HEK293 (cell line): ENCODE measurements around the gene ARMC10.

Source experiments
- CTCF ChIA-PET: fragments of 350-600 bp; formaldehyde crosslinking; extraction: SDS; loops from one replicate; lab custom pipeline; 2021; ENCODE audit warnings: antibody characterized with exemption; lab: Yijun Ruan, JAX
- POLR2A ChIA-PET: fragments of 300-600 bp; formaldehyde crosslinking; extraction: SDS; loops from one replicate; lab custom pipeline; 2020; ENCODE audit warnings: antibody characterized with exemption, inconsistent platforms; lab: Yijun Ruan, JAX
- H3K27ac ChIP-seq: fragments of 200-500 bp; sonication (Bioruptor generic); 2 replicates; pipeline ENCODE4 v1.5.1; 2014; ENCODE audit warnings: low read depth, low read length, control low read depth, inconsistent platforms; ENCODE audit errors: extremely low read depth
- H3K36me3 ChIP-seq, 2 experiments: fragments of 200-500 bp in 1 of 2; sonication (Bioruptor generic) in 1 of 2; 1 replicate in 1 of 2; 2 replicates in 1 of 2; pipeline ENCODE4 v1.5.1; 2014 to 2017; ENCODE audit warnings: inconsistent platforms in 2 of 2, low read length in 2 of 2; ENCODE audit not compliant: control insufficient read depth in 2 of 2, insufficient read depth in 1 of 2
- H3K4me1 ChIP-seq: fragments of 200-500 bp; sonication (Bioruptor generic); 2 replicates; pipeline ENCODE4 v1.5.1; 2014; ENCODE audit warnings: mild to moderate bottlenecking, low read length, inconsistent platforms; ENCODE audit not compliant: control insufficient read depth, insufficient read depth
- H3K4me3 ChIP-seq: 2 replicates; pipeline ENCODE4 v1.5.1; 2011; ENCODE audit warnings: low read depth, mild to moderate bottlenecking, control low read depth, low read length, moderate library complexity
- H3K9me3 ChIP-seq: fragments of 200-500 bp; sonication (Bioruptor generic); 2 replicates; pipeline ENCODE4 v1.5.1; 2014; ENCODE audit warnings: low read depth, low read length, inconsistent platforms; ENCODE audit not compliant: control insufficient read depth, insufficient read depth
- YY1 ChIP-seq: fragments of 450-650 bp; formaldehyde crosslinking; IDR thresholded peaks from 2 replicates; pipeline ENCODE4 v1.5.1; 2018; ENCODE audit warnings: missing biosample characterization, missing genetic modification characterization
- ZNF266 ChIP-seq: fragments of 450-650 bp; formaldehyde crosslinking; IDR thresholded peaks from 2 replicates; pipeline ENCODE4 v1.5.1; 2016; ENCODE audit warnings: missing biosample characterization, missing genetic modification characterization, low read depth
- ZNF37A ChIP-seq: fragments of 450-650 bp; IDR thresholded peaks from 2 replicates; pipeline ENCODE4 v1.5.1; 2018; ENCODE audit warnings: missing biosample characterization, missing genetic modification characterization
- ZNF404 ChIP-seq: fragments of 450-650 bp; formaldehyde crosslinking; IDR thresholded peaks from 2 replicates; pipeline ENCODE4 v1.5.1; 2017; ENCODE audit warnings: missing biosample characterization, missing genetic modification characterization
- ZNF423 ChIP-seq: fragments of 450-650 bp; formaldehyde crosslinking; IDR thresholded peaks from 2 replicates; pipeline ENCODE4 v1.5.1; 2016; ENCODE audit warnings: missing biosample characterization, missing genetic modification characterization
- ZNF558 ChIP-seq: fragments of 450-650 bp; formaldehyde crosslinking; IDR thresholded peaks from 2 replicates; pipeline ENCODE4 v1.5.1; 2016; ENCODE audit warnings: missing biosample characterization, missing genetic modification characterization
- ZNF560 ChIP-seq: fragments of 450-650 bp; formaldehyde crosslinking; IDR thresholded peaks from 2 replicates; pipeline ENCODE4 v1.5.1; 2017; ENCODE audit warnings: missing biosample characterization, missing genetic modification characterization, borderline replicate concordance
- ZNF571 ChIP-seq: fragments of 450-650 bp; formaldehyde crosslinking; IDR thresholded peaks from 2 replicates; pipeline ENCODE4 v1.5.0; 2017; ENCODE audit warnings: missing biosample characterization, missing genetic modification characterization
- ZNF600 ChIP-seq: fragments of 450-650 bp; formaldehyde crosslinking; IDR thresholded peaks from 2 replicates; pipeline ENCODE4 v1.5.1; 2016; ENCODE audit warnings: missing biosample characterization, missing genetic modification characterization
- ZNF677 ChIP-seq: fragments of 450-650 bp; IDR thresholded peaks from 2 replicates; pipeline ENCODE4 v1.5.0; 2018; ENCODE audit warnings: missing biosample characterization, mild to moderate bottlenecking, missing genetic modification characterization, moderate library complexity
- ZNF777 ChIP-seq: fragments of 450-650 bp; formaldehyde crosslinking; IDR thresholded peaks from 2 replicates; pipeline ENCODE4 v1.5.1; 2017; ENCODE audit warnings: missing biosample characterization, missing genetic modification characterization, borderline replicate concordance
- ZSCAN16 ChIP-seq: fragments of 450-650 bp; formaldehyde crosslinking; IDR thresholded peaks from 2 replicates; pipeline ENCODE4 v1.5.1; 2016; ENCODE audit warnings: missing biosample characterization, missing genetic modification characterization
- TF ChIP-seq, protein P1 (sequence below): fragments of 450-650 bp; IDR thresholded peaks from 2 replicates; pipeline ENCODE4 v1.5.1; 2018; ENCODE audit warnings: missing biosample characterization, mild to moderate bottlenecking, missing genetic modification characterization
- TF ChIP-seq, protein P2 (sequence below): fragments of 450-650 bp; formaldehyde crosslinking; IDR thresholded peaks from 2 replicates; pipeline ENCODE4 v1.5.1; 2016; ENCODE audit warnings: missing biosample characterization, missing genetic modification characterization
- TF ChIP-seq, protein P3 (sequence below): fragments of 450-650 bp; formaldehyde crosslinking; IDR thresholded peaks from 2 replicates; pipeline ENCODE4 v1.5.1; 2016; ENCODE audit warnings: missing biosample characterization, missing genetic modification characterization
- TF ChIP-seq, protein P4 (sequence below): fragments of 450-650 bp; formaldehyde crosslinking; IDR thresholded peaks from 2 replicates; pipeline ENCODE4 v1.5.1; 2016; ENCODE audit warnings: missing biosample characterization, missing genetic modification characterization, borderline replicate concordance
- TF ChIP-seq, protein P5 (sequence below): fragments of 450-650 bp; formaldehyde crosslinking; IDR thresholded peaks from 2 replicates; pipeline ENCODE4 v1.5.1; 2016; ENCODE audit warnings: missing biosample characterization, missing genetic modification characterization, borderline replicate concordance

The ARMC10 gene

DNA sequence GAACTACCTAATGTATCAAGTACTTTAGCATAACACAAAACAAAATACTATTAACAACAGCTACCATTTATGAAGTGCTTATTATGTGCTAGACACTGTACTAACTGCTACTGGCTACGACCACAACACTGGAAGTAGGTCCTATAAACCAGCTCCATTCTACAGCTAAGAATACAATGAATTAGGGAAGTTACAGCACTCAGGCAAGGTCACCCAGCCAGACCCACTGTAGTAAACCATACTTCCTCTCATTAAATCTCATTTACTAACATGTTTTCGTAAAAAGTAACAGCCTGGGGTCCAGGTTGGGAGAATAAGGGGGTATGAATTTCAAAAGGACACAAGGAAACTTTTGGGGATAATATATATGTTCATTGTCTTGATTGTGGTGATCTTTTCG is 48.6 kb downstream of the ARMC10 start:
- ChIA-PET POLR2A (no interaction called here), CTCF (no interaction called here)
- no peak overlapping the region for H3K27ac ChIP-seq
- TF ChIP-seq, protein P1, sequence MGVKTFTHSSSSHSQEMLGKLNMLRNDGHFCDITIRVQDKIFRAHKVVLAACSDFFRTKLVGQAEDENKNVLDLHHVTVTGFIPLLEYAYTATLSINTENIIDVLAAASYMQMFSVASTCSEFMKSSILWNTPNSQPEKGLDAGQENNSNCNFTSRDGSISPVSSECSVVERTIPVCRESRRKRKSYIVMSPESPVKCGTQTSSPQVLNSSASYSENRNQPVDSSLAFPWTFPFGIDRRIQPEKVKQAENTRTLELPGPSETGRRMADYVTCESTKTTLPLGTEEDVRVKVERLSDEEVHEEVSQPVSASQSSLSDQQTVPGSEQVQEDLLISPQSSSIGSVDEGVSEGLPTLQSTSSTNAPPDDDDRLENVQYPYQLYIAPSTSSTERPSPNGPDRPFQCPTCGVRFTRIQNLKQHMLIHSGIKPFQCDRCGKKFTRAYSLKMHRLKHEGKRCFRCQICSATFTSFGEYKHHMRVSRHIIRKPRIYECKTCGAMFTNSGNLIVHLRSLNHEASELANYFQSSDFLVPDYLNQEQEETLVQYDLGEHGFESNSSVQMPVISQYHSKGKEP = no peak
- TF ChIP-seq ZNF404 (tag by site-specific recombination) = no peak
- no peak for TF ChIP-seq ZNF37A (tag by site-specific recombination)
- no peak for TF ChIP-seq ZNF777 (tag by site-specific recombination)
- no peak for TF ChIP-seq ZSCAN16
- no peak for TF ChIP-seq ZNF600 (tag by site-specific recombination)
- TF ChIP-seq, protein P2, sequence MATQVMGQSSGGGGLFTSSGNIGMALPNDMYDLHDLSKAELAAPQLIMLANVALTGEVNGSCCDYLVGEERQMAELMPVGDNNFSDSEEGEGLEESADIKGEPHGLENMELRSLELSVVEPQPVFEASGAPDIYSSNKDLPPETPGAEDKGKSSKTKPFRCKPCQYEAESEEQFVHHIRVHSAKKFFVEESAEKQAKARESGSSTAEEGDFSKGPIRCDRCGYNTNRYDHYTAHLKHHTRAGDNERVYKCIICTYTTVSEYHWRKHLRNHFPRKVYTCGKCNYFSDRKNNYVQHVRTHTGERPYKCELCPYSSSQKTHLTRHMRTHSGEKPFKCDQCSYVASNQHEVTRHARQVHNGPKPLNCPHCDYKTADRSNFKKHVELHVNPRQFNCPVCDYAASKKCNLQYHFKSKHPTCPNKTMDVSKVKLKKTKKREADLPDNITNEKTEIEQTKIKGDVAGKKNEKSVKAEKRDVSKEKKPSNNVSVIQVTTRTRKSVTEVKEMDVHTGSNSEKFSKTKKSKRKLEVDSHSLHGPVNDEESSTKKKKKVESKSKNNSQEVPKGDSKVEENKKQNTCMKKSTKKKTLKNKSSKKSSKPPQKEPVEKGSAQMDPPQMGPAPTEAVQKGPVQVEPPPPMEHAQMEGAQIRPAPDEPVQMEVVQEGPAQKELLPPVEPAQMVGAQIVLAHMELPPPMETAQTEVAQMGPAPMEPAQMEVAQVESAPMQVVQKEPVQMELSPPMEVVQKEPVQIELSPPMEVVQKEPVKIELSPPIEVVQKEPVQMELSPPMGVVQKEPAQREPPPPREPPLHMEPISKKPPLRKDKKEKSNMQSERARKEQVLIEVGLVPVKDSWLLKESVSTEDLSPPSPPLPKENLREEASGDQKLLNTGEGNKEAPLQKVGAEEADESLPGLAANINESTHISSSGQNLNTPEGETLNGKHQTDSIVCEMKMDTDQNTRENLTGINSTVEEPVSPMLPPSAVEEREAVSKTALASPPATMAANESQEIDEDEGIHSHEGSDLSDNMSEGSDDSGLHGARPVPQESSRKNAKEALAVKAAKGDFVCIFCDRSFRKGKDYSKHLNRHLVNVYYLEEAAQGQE = no peak
- TF ChIP-seq, protein P3, sequence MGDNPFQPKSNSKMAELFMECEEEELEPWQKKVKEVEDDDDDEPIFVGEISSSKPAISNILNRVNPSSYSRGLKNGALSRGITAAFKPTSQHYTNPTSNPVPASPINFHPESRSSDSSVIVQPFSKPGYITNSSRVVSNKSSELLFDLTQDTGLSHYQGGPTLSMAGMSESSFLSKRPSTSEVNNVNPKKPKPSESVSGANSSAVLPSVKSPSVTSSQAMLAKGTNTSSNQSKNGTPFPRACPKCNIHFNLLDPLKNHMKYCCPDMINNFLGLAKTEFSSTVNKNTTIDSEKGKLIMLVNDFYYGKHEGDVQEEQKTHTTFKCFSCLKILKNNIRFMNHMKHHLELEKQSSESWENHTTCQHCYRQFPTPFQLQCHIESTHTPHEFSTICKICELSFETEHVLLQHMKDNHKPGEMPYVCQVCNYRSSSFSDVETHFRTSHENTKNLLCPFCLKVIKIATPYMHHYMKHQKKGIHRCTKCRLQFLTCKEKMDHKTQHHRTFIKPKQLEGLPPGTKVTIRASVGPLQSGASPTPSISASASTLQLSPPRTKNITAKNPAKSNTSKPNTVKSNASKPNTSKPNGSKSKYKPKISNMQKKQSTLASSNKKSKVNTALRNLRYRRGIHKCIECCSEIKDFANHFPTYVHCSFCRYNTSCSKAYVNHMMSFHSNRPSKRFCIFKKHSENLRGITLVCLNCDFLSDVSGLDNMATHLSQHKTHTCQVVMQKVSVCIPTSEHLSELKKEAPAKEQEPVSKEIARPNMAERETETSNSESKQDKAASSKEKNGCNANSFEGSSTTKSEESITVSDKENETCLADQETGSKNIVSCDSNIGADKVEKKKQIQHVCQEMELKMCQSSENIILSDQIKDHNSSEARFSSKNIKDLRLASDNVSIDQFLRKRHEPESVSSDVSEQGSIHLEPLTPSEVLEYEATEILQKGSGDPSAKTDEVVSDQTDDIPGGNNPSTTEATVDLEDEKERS (tag by site-specific recombination) = no peak
- no peak for TF ChIP-seq ZNF558 (tag by site-specific recombination)
- no peaks in the 10 kb centered on the region for H3K9me3 ChIP-seq
- no peak overlapping the region for H3K4me3 ChIP-seq
- no peaks in the 10 kb centered on the region for H3K4me1 ChIP-seq
- peaks cover 13 to 22% of the 10 kb centered on the region in 2 experiments for H3K36me3 ChIP-seq

DNA sequence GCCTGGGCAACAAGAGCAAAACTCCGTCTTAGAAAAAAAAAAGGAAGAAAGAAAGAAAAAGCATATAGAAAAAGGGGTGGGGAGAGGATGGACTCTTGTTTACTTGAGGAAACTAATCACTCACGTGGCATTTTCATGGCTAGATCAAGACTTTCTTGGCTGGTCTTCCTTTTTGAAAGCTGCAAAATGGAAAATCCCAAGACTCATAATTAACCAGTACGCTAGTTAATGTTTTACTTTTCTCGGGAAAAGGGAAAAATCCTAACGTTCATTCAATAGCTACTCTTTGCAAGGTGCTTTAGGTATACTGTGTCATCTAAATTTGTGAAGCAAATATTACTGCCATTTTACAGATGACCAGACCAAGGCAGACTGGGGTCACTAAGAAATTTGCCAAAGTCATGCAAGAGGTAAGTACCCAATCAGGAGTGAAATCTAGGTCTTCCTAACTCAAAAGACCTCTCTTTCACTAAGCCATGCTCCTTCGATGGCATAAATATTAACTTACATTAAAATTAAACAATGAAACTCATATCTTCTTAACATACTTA is 49.6 kb downstream of the ARMC10 start:
- POLR2A ChIA-PET = no interaction called here
- H3K4me1 ChIP-seq = no peaks in the 10 kb centered on the region
- H3K36me3 ChIP-seq = peaks cover 13 to 21% of the 10 kb centered on the region in 2 experiments
- CTCF ChIA-PET = no interaction called here
- H3K27ac ChIP-seq = no peak overlapping the region
- H3K9me3 ChIP-seq = no peaks in the 10 kb centered on the region
- H3K4me3 ChIP-seq = no peak overlapping the region
- no peak for TF ChIP-seq ZNF558 (tag by site-specific recombination)
- TF ChIP-seq, protein P4, sequence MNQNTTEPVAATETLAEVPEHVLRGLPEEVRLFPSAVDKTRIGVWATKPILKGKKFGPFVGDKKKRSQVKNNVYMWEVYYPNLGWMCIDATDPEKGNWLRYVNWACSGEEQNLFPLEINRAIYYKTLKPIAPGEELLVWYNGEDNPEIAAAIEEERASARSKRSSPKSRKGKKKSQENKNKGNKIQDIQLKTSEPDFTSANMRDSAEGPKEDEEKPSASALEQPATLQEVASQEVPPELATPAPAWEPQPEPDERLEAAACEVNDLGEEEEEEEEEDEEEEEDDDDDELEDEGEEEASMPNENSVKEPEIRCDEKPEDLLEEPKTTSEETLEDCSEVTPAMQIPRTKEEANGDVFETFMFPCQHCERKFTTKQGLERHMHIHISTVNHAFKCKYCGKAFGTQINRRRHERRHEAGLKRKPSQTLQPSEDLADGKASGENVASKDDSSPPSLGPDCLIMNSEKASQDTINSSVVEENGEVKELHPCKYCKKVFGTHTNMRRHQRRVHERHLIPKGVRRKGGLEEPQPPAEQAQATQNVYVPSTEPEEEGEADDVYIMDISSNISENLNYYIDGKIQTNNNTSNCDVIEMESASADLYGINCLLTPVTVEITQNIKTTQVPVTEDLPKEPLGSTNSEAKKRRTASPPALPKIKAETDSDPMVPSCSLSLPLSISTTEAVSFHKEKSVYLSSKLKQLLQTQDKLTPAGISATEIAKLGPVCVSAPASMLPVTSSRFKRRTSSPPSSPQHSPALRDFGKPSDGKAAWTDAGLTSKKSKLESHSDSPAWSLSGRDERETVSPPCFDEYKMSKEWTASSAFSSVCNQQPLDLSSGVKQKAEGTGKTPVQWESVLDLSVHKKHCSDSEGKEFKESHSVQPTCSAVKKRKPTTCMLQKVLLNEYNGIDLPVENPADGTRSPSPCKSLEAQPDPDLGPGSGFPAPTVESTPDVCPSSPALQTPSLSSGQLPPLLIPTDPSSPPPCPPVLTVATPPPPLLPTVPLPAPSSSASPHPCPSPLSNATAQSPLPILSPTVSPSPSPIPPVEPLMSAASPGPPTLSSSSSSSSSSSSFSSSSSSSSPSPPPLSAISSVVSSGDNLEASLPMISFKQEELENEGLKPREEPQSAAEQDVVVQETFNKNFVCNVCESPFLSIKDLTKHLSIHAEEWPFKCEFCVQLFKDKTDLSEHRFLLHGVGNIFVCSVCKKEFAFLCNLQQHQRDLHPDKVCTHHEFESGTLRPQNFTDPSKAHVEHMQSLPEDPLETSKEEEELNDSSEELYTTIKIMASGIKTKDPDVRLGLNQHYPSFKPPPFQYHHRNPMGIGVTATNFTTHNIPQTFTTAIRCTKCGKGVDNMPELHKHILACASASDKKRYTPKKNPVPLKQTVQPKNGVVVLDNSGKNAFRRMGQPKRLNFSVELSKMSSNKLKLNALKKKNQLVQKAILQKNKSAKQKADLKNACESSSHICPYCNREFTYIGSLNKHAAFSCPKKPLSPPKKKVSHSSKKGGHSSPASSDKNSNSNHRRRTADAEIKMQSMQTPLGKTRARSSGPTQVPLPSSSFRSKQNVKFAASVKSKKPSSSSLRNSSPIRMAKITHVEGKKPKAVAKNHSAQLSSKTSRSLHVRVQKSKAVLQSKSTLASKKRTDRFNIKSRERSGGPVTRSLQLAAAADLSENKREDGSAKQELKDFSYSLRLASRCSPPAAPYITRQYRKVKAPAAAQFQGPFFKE (tag by site-specific recombination) = no peak
- no peak for TF ChIP-seq ZNF266 (tag by site-specific recombination)
- TF ChIP-seq ZNF571 (tag by site-specific recombination) = no peak
- TF ChIP-seq ZNF423 = no peak
- TF ChIP-seq, protein P5, sequence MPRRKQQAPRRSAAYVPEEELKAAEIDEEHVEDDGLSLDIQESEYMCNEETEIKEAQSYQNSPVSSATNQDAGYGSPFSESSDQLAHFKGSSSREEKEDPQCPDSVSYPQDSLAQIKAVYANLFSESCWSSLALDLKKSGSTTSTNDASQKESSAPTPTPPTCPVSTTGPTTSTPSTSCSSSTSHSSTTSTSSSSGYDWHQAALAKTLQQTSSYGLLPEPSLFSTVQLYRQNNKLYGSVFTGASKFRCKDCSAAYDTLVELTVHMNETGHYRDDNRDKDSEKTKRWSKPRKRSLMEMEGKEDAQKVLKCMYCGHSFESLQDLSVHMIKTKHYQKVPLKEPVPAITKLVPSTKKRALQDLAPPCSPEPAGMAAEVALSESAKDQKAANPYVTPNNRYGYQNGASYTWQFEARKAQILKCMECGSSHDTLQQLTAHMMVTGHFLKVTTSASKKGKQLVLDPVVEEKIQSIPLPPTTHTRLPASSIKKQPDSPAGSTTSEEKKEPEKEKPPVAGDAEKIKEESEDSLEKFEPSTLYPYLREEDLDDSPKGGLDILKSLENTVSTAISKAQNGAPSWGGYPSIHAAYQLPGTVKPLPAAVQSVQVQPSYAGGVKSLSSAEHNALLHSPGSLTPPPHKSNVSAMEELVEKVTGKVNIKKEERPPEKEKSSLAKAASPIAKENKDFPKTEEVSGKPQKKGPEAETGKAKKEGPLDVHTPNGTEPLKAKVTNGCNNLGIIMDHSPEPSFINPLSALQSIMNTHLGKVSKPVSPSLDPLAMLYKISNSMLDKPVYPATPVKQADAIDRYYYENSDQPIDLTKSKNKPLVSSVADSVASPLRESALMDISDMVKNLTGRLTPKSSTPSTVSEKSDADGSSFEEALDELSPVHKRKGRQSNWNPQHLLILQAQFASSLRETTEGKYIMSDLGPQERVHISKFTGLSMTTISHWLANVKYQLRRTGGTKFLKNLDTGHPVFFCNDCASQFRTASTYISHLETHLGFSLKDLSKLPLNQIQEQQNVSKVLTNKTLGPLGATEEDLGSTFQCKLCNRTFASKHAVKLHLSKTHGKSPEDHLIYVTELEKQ = no peak
- TF ChIP-seq ZNF677 (tag by site-specific recombination) = no peak
- no peak for TF ChIP-seq YY1
- no peak for TF ChIP-seq ZNF560 (tag by site-specific recombination)
